Medulla oblongata (tissue), 1 donor: ENCODE measurements around the gene ADORA2A.

Experiments
- DNase-seq: peaks from one replicate; pipeline ENCODE4 v3.0.0-alpha.2; 2015; ENCODE audit errors: extremely low spot score

Gene ADORA2A

DNA sequence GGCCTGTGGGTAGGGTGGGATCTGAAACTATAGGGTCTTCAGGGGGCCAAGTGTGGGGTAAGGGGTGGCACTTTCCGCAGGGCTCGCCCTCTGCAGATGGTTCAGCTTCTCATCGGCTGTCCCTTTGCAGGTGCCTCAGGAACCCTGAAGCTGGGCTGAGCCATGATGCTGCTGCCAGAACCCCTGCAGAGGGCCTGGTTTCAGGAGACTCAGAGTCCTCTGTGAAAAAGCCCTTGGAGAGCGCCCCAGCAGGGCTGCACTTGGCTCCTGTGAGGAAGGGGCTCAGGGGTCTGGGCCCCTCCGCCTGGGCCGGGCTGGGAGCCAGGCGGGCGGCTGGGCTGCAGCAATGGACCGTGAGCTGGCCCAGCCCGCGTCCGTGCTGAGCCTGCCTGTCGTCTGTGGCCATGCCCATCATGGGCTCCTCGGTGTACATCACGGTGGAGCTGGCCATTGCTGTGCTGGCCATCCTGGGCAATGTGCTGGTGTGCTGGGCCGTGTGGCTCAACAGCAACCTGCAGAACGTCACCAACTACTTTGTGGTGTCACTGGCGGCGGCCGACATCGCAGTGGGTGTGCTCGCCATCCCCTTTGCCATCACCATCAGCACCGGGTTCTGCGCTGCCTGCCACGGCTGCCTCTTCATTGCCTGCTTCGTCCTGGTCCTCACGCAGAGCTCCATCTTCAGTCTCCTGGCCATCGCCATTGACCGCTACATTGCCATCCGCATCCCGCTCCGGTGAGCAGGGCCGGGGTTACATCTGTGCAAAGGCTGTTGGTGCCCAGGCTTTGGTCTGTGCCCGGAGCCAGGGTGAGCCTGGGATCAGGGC, 5.8 kb downstream of the ADORA2A start:
- no peak for DNase-seq

DNA sequence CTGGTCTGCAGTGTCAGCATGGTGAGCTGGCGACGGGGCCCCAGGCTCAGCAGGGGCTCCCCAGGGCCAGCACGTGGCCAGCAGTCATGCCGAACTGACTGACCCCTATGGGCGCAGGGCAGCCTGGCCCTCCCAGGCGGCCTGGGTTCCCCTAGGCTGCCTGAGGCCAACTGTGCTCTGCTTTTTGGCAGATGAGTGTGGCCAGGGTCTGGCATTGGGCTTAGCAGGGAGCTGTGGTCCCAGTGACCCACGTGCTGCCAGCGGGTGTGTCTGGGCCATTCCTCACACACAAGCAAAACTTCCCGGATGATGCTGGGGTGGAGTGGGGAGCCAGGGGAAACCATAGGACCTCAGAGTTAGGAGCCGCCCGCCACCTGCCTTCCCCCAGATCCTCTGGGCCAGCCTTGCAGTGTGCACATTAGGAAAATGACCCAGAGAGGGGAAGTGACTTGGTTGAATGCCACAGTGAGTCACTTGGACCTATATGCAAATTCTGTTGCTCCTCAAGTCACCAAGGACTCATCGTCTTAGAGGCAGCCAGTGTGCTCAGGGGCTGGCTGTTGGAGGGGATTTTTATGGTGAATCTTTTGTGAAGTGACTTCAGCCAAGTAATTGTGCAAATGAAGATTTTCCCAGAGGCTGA, 6.5 kb downstream of the ADORA2A start:
- no peak for DNase-seq

DNA sequence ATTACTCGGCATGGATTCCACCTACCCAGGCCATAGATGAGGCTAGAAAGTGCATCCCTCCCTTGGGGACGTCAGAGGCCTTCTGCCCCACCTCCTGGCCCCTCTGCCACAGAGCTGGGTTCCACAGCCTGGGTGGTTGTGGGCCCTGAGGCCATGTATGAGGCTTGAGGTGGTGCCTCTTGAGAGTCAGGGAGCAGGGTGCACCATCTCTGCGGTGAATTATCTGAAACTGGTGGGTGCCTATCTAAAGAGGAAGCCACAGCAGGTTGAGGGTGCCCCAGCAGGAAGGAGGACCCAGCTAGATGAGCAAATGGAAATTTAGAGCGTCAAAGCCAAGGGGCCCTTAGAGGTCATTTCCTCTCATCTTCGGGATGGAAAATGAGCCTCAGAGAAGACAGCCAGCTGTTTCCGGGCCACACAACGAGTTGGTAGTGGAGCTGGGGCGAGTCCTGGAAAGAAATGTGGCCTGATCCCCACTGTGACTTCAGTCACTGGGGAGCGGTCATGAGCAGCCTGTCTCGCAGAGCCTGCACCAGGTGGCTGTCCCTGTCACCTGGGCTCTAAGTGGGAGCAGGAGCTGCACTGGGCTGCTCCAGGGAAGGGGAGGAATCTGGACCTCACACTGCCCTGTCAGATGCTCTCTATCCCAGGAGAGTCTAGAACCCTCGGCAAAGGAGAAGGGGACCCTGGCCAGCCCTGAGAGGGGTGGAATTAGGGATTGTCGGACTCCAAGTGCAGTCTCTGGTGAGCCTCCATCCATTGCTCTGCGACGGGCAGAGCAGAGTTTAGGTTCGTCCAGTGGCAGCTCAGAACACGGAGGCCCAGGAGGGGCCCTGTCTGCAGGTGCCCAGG, 7.3 kb downstream of the ADORA2A start:
- DNase-seq, result no peak

DNA sequence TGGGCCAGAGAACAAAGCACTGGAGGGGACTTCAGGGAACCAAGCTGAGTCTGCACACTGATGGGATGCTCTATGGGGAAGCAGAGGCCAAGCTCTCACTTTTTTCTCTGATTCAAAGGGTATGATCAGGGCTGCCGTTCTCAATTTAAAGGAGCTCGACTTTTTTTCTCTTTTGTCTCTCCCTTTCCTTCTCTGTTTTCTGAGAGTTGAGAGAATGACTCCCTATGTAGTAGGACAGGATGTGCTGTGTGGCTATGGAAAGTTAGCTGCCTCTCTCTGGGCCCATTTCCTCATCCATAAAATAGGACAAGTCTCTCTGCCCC, 7.9 kb downstream of the ADORA2A start:
- no peak for DNase-seq

DNA sequence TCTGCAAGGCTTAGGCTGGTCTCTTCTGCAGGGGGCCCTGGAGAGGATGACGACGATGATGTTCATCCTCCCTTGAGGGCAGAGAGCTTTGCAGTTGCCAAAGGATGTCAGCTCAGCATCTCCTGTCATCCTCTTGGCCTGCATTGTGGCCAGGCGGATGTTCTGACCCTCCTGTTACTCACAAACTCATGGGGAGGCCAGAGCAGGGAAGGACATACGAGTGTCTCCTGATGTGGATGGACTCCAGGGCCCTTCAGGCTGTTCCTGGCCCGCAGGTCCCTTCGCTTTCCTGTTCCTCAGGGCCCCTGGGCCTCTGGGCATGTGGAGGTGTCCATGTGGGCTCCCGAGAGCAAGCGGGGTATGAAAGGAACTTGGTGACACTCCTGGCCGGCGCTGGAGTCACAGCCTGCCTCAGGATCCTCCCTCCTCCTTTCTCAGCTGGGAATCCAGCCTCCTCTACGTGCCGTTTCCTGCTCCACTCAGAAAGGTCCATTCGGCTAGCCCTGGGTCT, 8.5 kb downstream of the ADORA2A start:
- no peak for DNase-seq

DNA sequence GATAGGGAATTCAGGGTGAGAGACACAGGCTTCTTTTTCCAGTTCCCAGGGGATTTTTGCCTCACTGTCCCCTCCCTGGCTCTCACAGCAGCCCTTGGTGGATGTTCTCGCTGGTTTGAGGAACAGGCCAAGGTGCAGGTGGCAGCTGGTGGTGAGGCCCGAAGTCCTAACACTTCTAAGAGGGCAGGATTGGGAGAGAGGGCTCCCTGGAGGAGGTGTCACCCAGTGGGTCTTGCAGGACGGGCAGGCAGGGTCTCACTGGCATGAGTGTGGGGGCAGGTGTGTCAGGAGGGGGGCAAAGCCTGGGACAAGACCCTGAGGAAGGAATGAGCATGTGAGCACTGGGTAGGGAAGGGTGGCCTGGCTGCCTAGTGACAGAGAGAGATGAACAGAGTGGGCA, 9.2 kb downstream of the ADORA2A start:
- no peak for DNase-seq

DNA sequence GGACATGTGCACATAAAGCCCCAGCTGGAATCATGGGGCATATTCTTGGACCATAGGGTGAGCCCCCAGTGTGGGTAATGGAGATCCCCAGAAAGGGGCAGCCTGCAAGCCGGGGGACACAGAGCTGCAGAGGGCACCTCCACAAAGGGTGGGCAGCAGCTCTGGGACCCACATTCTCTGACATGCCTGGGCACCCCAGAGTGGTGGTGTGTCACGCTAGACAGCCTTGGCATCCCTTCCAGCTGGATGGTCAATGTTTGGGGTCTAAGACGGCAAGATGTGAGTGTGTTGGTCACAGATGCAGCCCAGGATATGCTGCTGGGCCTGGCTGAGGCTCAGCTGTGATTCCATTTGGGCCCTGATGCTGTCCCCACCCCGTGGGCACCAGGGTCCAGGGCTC, 9.7 kb downstream of the ADORA2A start:
- DNase-seq, result no peak

DNA sequence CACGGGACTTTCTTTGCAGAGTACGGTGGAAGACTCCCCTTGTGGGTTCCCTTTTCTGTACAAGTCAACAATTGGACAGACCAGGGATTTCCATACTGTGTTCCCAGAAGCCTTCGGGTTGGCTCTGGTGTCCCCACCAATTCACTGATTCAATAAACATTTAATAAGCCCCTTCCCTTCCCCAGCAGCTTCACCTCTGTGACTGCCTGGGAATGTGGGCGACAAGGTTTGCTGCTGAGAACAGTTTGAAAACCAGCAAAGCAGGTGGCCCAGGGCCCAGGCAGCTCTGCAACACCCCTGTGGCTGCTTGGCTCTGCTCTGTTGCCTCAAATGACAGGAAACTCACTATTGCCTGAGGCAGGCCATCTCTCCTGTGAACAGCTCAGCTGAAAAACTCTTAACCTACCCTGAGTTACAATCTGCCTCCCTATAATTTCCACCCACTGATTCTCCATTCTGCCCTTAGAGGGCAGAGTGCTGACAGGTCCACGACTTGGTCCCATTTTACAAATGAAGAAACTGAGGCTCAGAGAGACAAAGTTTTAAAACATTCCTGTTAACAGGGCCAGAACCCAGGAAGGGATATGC, 10.4 kb downstream of the ADORA2A start:
- no peak for DNase-seq

DNA sequence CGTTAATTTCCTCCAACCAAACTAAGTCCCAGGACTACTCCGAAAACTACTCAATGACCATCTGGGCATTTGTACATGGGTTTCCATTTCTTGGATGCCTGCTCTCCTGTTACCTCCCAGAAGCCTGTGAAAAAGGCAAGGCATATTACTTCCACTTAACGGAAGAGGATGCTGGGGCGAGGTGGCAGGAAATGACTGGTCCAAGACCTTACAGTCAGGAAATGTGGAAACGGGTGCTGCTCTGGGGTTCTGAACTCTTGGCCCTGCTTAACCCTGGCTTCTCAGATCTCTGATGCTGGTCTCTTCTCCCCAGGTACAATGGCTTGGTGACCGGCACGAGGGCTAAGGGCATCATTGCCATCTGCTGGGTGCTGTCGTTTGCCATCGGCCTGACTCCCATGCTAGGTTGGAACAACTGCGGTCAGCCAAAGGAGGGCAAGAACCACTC, 12.9 kb downstream of the ADORA2A start:
- no peak for DNase-seq

DNA sequence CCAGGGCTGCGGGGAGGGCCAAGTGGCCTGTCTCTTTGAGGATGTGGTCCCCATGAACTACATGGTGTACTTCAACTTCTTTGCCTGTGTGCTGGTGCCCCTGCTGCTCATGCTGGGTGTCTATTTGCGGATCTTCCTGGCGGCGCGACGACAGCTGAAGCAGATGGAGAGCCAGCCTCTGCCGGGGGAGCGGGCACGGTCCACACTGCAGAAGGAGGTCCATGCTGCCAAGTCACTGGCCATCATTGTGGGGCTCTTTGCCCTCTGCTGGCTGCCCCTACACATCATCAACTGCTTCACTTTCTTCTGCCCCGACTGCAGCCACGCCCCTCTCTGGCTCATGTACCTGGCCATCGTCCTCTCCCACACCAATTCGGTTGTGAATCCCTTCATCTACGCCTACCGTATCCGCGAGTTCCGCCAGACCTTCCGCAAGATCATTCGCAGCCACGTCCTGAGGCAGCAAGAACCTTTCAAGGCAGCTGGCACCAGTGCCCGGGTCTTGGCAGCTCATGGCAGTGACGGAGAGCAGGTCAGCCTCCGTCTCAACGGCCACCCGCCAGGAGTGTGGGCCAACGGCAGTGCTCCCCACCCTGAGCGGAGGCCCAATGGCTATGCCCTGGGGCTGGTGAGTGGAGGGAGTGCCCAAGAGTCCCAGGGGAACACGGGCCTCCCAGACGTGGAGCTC, 13.5 kb downstream of the ADORA2A start:
- no peak for DNase-seq

DNA sequence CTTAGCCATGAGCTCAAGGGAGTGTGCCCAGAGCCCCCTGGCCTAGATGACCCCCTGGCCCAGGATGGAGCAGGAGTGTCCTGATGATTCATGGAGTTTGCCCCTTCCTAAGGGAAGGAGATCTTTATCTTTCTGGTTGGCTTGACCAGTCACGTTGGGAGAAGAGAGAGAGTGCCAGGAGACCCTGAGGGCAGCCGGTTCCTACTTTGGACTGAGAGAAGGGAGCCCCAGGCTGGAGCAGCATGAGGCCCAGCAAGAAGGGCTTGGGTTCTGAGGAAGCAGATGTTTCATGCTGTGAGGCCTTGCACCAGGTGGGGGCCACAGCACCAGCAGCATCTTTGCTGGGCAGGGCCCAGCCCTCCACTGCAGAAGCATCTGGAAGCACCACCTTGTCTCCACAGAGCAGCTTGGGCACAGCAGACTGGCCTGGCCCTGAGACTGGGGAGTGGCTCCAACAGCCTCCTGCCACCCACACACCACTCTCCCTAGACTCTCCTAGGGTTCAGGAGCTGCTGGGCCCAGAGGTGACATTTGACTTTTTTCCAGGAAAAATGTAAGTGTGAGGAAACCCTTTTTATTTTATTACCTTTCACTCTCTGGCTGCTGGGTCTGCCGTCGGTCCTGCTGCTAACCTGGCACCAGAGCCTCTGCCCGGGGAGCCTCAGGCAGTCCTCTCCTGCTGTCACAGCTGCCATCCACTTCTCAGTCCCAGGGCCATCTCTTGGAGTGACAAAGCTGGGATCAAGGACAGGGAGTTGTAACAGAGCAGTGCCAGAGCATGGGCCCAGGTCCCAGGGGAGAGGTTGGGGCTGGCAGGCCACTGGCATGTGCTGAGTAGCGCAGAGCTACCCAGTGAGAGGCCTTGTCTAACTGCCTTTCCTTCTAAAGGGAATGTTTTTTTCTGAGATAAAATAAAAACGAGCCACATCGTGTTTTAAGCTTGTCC, 14.3 kb downstream of the ADORA2A start:
- DNase-seq, result no peak

DNA sequence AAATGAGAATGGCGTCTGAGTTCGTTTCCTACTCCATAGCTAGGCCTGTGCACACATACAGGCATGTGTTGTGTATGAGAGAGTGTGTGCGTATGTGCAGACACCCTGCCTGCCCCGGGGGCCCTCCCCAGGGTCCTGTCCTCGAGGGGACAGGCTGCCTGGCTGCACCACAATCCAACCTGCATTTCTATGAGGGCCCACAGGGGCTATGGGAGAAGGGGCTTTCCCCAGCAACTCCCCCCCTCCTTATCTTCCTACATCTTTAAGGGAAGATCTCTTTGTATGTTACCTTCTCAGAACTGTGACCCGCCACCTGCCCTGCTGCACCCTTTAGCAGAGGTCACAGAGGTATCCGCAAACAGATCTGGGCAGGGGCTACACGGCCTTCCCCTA, 14.9 kb downstream of the ADORA2A start:
- no peak for DNase-seq

DNA sequence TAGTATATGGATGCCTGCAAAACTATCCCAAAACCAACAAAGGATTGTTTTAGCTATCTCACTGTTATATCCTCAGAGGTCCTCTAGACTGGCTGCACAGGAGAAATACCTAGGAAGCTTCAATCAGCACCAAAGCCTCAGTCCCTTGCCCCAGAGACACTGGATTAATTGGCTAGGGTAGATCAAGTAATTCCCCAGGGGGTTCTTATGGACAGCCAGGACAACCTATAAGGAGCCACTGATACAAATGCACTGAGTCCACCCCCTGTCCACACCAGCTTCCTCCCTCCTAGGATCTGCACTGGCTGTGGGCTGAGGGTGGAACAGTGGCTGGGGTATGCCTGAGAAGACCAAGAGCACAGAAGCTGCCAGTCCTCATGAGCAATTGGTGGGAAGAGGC, 16.3 kb downstream of the ADORA2A start:
- no peak for DNase-seq

DNA sequence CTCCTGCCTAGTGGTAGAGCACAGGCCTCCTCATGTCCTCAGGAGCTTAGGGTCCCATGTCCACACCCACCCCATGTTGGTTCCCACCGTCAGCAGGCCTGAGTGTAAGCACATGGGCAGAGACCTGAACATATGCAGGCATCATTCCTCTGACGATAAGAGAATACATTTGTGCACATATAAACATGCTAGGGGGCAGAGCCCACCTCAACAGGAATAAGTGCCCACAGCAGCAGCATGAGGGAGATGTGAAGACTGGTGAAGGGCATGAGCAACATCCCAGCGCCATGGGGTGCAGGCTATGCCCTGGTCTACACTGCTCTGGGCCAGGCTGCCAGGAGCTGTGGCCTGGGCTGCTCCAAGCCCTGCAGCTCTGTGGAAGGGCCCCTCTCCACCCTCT, 16.9 kb downstream of the ADORA2A start:
- DNase-seq, result no peak

DNA sequence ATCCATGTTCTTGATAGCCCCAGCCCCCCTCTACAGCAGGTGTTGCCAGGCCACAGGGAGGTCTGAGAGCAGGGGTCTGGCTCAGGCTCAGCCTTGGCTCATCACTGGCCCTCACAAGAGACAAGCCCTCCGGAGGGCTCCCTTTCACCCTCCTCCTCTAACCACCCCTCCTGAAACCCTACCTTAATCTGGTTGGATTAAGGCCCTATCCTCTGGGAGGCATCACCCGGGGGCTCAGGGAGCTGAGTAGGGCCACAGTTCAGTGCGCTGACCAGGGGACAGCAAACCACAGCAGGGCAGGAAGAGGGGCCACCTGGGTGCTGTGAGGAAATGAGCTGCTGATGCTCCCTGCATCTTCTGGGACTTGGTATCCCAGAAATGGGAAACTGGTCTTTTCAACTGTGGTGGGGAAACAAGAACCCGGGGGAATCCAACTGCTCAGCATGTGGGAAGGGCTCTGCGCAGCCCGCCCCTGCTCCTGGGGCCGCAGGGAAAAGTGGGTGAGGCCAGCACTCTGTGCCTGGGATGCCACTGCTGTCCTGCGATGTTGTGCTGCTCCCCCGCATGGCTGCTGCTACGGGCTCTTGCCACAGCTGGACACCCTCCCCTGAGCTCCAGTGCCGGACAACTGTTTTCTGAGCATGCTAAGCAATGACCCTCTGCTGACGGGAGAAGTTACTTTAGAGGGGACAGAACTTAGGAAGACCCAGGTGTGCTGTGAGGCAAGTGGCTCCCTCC, 17.5 kb downstream of the ADORA2A start:
- no peak for DNase-seq

DNA sequence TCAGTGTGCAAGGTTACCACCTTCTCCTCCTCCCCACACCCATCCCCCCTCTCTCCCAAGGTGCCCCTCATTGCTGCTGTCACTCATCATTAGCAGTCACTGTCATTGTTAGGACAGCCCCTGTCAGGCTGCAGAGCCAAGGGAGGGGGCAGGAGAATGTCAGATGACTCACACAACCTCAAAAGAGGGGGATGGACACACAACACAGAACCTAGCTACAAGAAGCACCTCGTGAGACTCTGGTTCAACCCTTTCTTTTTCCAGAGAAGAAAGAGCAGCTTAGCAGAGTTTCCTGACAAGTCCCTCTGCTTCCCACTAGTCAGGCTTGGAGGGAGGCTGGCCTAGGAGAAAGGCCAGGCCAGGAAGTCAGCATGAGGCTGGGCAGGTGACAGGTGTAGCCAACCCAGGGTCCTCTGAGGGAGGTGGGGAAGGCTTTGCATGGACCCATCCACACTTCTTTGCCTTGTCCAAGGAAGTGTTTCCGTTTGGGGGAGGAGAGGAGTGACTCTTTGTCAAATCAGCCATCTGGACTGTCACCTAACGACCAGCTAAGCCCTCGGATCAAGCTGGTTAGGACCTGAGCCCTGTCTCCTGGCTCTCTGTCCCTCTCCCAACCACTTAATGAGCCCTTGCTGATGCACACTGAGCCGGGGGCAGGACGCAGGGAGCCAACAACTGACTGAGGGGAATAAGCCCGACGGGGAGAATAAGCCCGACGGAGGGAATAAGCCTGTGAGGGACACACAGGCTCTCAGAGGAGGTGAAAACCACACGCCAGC, 18.3 kb downstream of the ADORA2A start:
- no peak for DNase-seq

DNA sequence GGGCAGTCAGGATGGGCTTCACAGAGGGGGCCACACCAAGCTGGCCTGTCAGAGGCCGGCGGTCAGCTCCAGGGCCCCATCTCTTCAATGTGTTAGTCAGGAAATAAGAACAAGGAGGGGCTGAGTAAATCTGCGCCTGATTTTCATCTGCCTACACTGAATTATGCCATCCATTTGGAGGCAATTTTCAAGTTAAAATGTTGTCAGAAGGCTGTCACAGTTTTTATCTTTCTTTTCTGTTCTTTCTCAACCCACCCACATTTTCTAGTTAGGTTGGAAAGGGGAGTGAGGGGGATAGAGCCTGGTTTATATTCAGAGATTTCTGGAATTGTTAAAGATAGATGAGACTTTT, 18.8 kb downstream of the ADORA2A start:
- no peak for DNase-seq

DNA sequence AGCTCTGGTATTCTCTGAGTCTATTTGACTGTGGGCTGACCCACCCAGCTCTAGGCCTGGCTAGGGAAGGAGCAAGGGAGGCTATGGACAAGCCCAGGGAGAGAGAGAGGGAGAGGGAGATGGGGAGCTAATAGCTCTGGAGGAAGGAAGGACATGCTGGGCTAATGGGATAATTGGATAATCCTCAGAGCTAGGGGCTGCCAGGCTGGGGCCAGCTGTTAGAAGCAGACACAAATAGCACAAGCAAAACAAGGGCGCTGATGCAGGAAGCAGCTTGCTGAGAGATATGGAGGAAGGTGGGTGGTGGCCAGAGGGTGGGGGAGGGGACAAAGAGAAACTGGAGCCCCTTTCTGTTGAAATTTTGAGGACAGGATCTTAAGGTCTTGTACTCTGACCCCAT, 23.2 kb downstream of the ADORA2A start:
- DNase-seq, result no peak

DNA sequence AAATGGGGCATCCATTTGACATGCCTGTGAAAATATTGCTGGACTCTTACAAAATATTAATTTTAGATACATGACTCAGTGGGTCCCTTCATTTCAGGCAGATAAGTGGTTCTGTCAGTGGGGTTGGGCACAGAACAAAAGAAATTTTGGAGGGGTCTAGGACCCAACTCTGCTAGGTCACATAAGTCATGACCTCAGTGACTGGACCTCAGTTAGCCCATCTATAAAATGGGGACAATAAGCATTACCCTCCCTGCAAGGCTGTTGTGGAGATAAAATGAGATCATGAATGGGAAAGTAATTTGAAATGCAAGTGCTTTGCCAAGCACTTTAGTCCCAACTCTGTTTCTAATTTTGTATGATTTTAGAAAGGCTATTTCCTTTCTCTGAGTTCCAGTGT, 23.8 kb downstream of the ADORA2A start:
- DNase-seq, result no peak
